Type B pancreatic cell (in vitro differentiated cells): ENCODE results near the gene CCSAP. TPM values are rescaled to one million over a fixed set of nuclear protein-coding genes. Genes with fewer than 3 reads are reported as not detected.

ENCODE experiments used
- DNase-seq: peaks from one replicate; pipeline ENCODE4 v3.0.0; 2021; ENCODE audit warnings: mixed read lengths; ENCODE audit not compliant: unreplicated experiment; ENCODE audit errors: extremely low spot score
- H3K27ac Mint-ChIP-seq: 2 replicates; pipeline ENCODE4 v1.8.0; 2021; ENCODE audit warnings: mild to moderate bottlenecking, mixed read lengths
- H3K27me3 Mint-ChIP-seq: 2 replicates; pipeline ENCODE4 v1.8.0; 2021; ENCODE audit warnings: mixed read lengths
- H3K36me3 Mint-ChIP-seq: 2 replicates; pipeline ENCODE4 v1.8.0; 2021; ENCODE audit warnings: mixed read lengths
- H3K4me1 Mint-ChIP-seq: one replicate; pipeline ENCODE4 v1.8.0; 2021; ENCODE audit warnings: mixed read lengths; ENCODE audit not compliant: unreplicated experiment
- H3K4me3 Mint-ChIP-seq: 2 replicates; pipeline ENCODE4 v1.8.0; 2021; ENCODE audit warnings: mild to moderate bottlenecking, mixed read lengths
- H3K9me3 Mint-ChIP-seq: 2 replicates; pipeline ENCODE4 v1.8.0; 2021; ENCODE audit warnings: mixed read lengths
- CTCF ChIP-seq: fragments of 200-600 bp; sonication (generic); conservative IDR thresholded peaks from 2 replicates; pipeline ENCODE4 v1.5.0; 2021; ENCODE audit warnings: antibody characterized with exemption, mild to moderate bottlenecking
- total RNA-seq: library from RNA; stranded (reverse); gene quantifications from 2 replicates; pipeline ENCODE4 v1.2.1, GENCODE V29; 2021; ENCODE audit warnings: low replicate concordance

Gene CCSAP
- total RNA-seq, 1 donor from 2014 or later = 9.6 TPM

GRCh38 chr1:229383961-229384360, 41.1 kb upstream of the CCSAP start:
- H3K9me3 Mint-ChIP-seq = peaks cover 1% of the 10 kb centered on the region
- no peak overlapping the region for H3K27ac Mint-ChIP-seq
- no peak for DNase-seq
- no peak overlapping the region for H3K4me3 Mint-ChIP-seq
- H3K4me1 Mint-ChIP-seq = peaks cover 6% of the 10 kb centered on the region
- H3K36me3 Mint-ChIP-seq = no peaks in the 10 kb centered on the region
- no peak for TF ChIP-seq CTCF
- H3K27me3 Mint-ChIP-seq = peaks cover 15% of the 10 kb centered on the region

DNA sequence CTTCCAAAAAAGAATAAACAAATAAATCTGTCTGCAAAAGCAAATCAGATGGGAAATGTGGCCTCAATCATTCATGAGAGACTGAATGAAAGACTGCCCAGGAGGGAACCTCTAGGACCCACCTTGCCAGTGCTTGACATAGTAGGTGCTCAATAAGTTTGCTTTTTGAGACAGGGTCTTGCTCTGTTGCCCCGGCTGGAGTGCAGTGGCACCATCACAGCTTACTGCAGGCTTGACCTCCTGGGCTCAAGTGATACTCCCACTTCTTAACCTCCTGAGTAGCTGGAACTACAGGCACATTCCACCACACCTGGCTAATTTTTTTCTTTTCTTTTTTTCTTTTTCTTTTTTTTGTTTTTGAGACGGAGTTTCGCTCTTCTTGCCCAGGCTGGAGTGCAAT, 40.3 kb upstream of the CCSAP start:
- no peak overlapping the region for H3K4me3 Mint-ChIP-seq
- no peaks in the 10 kb centered on the region for H3K9me3 Mint-ChIP-seq
- TF ChIP-seq CTCF = no peak
- no peak overlapping the region for H3K27ac Mint-ChIP-seq
- H3K36me3 Mint-ChIP-seq = no peaks in the 10 kb centered on the region
- H3K4me1 Mint-ChIP-seq = peaks cover 8% of the 10 kb centered on the region
- H3K27me3 Mint-ChIP-seq = peaks cover 13% of the 10 kb centered on the region
- DNase-seq = no peak

DNA sequence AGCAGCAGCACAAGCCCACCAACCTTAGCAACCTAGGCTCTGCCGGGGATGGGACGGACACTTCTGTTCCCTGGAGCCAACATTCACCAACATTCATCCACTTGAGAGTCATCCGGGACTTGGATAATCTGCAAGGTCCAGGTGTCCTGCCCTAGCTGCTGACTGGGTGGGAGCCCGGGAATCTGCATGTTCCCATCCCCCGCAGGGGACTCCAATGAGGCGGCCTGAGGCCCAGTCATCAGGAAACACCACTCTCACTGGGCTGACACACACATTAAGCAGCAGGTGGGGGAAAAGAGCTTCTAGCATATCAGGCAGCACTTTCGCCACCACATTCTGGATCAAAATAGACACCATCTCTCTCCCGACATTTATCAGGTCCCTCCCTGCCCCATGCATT, 38.4 kb upstream of the CCSAP start:
- TF ChIP-seq CTCF = no peak
- no peaks in the 10 kb centered on the region for H3K36me3 Mint-ChIP-seq
- peaks cover 8% of the 10 kb centered on the region for H3K4me1 Mint-ChIP-seq
- peaks cover 13% of the 10 kb centered on the region for H3K27me3 Mint-ChIP-seq
- DNase-seq = no peak
- H3K9me3 Mint-ChIP-seq = no peaks in the 10 kb centered on the region
- H3K4me3 Mint-ChIP-seq = no peak overlapping the region
- H3K27ac Mint-ChIP-seq = no peak overlapping the region

DNA sequence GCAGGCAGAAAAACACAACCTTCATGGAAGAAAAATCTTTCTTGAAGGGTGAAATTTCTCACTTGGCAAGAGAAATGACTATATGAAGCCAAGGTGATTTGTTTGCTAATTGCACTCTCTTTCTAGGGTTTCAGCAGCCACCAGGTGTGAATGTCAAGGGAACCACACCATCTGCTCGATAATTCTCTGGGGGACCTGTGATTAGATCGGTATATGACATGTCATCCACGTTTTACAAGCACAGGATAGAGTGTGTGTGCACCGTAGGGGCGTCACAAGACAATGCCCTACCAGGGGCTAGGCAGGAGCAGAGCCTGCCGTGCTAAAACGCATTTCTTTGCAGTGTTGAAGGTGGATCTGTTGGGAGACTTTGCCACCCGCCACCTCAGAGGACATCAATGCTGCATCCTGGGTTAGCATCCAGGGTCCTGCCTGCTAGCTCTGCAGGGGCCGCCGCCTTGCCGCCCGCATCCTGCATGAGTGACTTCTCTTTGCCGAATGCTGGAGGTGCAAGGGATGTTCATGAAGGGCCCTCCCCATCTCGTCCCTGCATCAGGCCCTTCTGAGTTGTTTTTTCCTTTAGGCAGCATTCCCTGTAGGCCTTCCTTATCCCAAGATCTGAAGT, 37.8 kb upstream of the CCSAP start:
- no peak for DNase-seq
- Mint-ChIP-seq H3K36me3 (no peaks in the 10 kb centered on the region), H3K27ac (no peak overlapping the region)

DNA sequence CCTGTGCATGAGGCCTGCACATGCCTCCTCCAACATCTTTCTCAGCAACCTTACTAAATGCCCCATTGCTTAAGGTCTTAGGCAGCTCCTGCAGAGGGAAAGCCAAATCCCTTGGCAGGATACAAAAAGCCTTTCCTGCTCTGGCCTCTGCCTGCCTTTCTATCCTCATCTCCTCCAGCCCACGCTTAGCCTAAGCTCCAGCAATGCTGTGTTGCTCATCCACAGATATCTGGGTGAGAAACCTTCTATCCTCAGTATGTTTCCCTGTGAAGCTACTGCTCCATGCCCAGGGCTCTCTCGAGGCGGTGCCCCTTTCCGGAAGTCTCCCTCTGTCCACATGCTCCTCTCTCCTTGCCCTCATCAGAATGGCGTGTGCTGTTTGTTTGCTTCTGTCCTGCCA, 37.0 kb upstream of the CCSAP start:
- no peak for TF ChIP-seq CTCF
- Mint-ChIP-seq H3K9me3 (no peaks in the 10 kb centered on the region), H3K27ac (no peak overlapping the region), H3K27me3 (peaks cover 13% of the 10 kb centered on the region), H3K4me1 (peaks cover 4% of the 10 kb centered on the region), H3K4me3 (no peak overlapping the region), H3K36me3 (no peaks in the 10 kb centered on the region)
- DNase-seq = no peak

More for the DNA sequence above, 37.8 kb upstream of the CCSAP start:
- no peak overlapping the region for H3K4me3 Mint-ChIP-seq
- H3K9me3 Mint-ChIP-seq = no peaks in the 10 kb centered on the region
- H3K27me3 Mint-ChIP-seq = peaks cover 13% of the 10 kb centered on the region
- peaks cover 6% of the 10 kb centered on the region for H3K4me1 Mint-ChIP-seq
- TF ChIP-seq CTCF = no peak
